ENCODE results near the gene ST6GALNAC5. TPM values are rescaled to one million over a fixed set of nuclear protein-coding genes. Genes with fewer than 3 reads are reported as not detected.

ST6GALNAC5 gene
- total RNA-seq, 1 experiment from 2014 or later: not detected

- no TSS peak for BruUV-seq (replicated peaks)
- DNase-seq (ENCODE audit: low read depth, low spot score) (no peak), ATAC-seq (no peak)
- CTCF ChIA-PET: no interaction called here
- H3K9me3 ChIP-seq (ENCODE audit: control insufficient read depth, insufficient read depth, low read depth, low read length): no peaks in the 10 kb centered on the region
- H3K4me1 ChIP-seq (ENCODE audit: control insufficient read depth, insufficient read depth, low read length): no peaks in the 10 kb centered on the region
- H3K27ac ChIP-seq (ENCODE audit: low read length): no peak overlapping the region
- H3K36me3 ChIP-seq (ENCODE audit: control insufficient read depth, insufficient read depth, low read length): no peaks in the 10 kb centered on the region
- no peak for TF ChIP-seq SIN3A (IDR thresholded peaks at IDR 0.05; ENCODE audit: borderline replicate concordance, insufficient read depth, low read depth, low read length)
- TF ChIP-seq, protein P1, sequence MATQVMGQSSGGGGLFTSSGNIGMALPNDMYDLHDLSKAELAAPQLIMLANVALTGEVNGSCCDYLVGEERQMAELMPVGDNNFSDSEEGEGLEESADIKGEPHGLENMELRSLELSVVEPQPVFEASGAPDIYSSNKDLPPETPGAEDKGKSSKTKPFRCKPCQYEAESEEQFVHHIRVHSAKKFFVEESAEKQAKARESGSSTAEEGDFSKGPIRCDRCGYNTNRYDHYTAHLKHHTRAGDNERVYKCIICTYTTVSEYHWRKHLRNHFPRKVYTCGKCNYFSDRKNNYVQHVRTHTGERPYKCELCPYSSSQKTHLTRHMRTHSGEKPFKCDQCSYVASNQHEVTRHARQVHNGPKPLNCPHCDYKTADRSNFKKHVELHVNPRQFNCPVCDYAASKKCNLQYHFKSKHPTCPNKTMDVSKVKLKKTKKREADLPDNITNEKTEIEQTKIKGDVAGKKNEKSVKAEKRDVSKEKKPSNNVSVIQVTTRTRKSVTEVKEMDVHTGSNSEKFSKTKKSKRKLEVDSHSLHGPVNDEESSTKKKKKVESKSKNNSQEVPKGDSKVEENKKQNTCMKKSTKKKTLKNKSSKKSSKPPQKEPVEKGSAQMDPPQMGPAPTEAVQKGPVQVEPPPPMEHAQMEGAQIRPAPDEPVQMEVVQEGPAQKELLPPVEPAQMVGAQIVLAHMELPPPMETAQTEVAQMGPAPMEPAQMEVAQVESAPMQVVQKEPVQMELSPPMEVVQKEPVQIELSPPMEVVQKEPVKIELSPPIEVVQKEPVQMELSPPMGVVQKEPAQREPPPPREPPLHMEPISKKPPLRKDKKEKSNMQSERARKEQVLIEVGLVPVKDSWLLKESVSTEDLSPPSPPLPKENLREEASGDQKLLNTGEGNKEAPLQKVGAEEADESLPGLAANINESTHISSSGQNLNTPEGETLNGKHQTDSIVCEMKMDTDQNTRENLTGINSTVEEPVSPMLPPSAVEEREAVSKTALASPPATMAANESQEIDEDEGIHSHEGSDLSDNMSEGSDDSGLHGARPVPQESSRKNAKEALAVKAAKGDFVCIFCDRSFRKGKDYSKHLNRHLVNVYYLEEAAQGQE (IDR thresholded peaks at IDR 0.05; ENCODE audit: insufficient read depth in 1 of 2, low read depth in 2 of 2, low read length in 1 of 2): no peak
- no peak for TF ChIP-seq TCF7L2 (IDR thresholded peaks at IDR 0.05; ENCODE audit: low read depth, low read length)
- TF ChIP-seq POLR2AphosphoS5 (IDR thresholded peaks at IDR 0.05; ENCODE audit: low read depth, low read length): no peak
- TF ChIP-seq CTCF (IDR thresholded peaks at IDR 0.05): no peak
- intact Hi-C loops (cut with micrococcal nuclease; ENCODE audit: unreplicated experiment): no loop called here
- H3K4me3 ChIP-seq (ENCODE audit: low read depth in 2 of 2, low read length in 2 of 2): no peak overlapping the region
- in situ Hi-C loops (cut with HindIII; ENCODE audit: low pct_unique_long_range_greater_than_20kb, low sequenced_read_pairs): no loop called here
- POLR2A ChIA-PET: no interaction called here
- H3K27me3 ChIP-seq (ENCODE audit: control insufficient read depth, insufficient read depth, low read length): no peaks in the 10 kb centered on the region
Measured at GRCh38 chr1:76824106-76824505, 43.2 kb upstream of the ST6GALNAC5 start.

GRCh38 chr1:76826072-76826845 lies 41.0 kb upstream of the ST6GALNAC5 start:
- H3K4me1 ChIP-seq (ENCODE audit: control insufficient read depth, insufficient read depth, low read length): no peaks in the 10 kb centered on the region
- no peaks in the 10 kb centered on the region for H3K36me3 ChIP-seq (ENCODE audit: control insufficient read depth, insufficient read depth, low read length)
- no peak overlapping the region for H3K4me3 ChIP-seq (ENCODE audit: low read depth in 2 of 2, low read length in 2 of 2)
- POLR2A ChIA-PET: no interaction called here
- no peak for ATAC-seq
- TF ChIP-seq, protein P1 (IDR thresholded peaks at IDR 0.05; ENCODE audit: insufficient read depth in 1 of 2, low read depth in 2 of 2, low read length in 1 of 2): no peak
- TF ChIP-seq CTCF (IDR thresholded peaks at IDR 0.05) (no peak), TCF7L2 (IDR thresholded peaks at IDR 0.05; ENCODE audit: low read depth, low read length) (no peak), SIN3A (IDR thresholded peaks at IDR 0.05; ENCODE audit: borderline replicate concordance, insufficient read depth, low read depth, low read length) (no peak)
- intact Hi-C loops (cut with micrococcal nuclease; ENCODE audit: unreplicated experiment) (no loop called here), in situ Hi-C loops (cut with HindIII; ENCODE audit: low pct_unique_long_range_greater_than_20kb, low sequenced_read_pairs) (no loop called here)
- no peaks in the 10 kb centered on the region for H3K27me3 ChIP-seq (ENCODE audit: control insufficient read depth, insufficient read depth, low read length)
- no peak overlapping the region for H3K27ac ChIP-seq (ENCODE audit: low read length)
- no peak for DNase-seq (ENCODE audit: low read depth, low spot score)
- no peaks in the 10 kb centered on the region for H3K9me3 ChIP-seq (ENCODE audit: control insufficient read depth, insufficient read depth, low read depth, low read length)
- BruUV-seq (replicated peaks): no TSS peak
- CTCF ChIA-PET: no interaction called here

All from Panc1 (cell line).